Measurements from ENCODE around the gene MED25.

The MED25 gene

GRCh38 chr19:49851456-49852259, 33.6 kb downstream of the MED25 start:
- no peak for DNase-seq (ENCODE audit: low read depth)
- H3K4me3 ChIP-seq (ENCODE audit: control insufficient read depth, low read depth, low read length): peak overlapping the region; percentile 81
- no peak for TF ChIP-seq CTCF (conservative IDR thresholded peaks at IDR 0.05; ENCODE audit: control insufficient read depth, insufficient read depth, low read depth, low read length)

- DNase-seq (ENCODE audit: low read depth): peak; percentile 31
- TF ChIP-seq CTCF (conservative IDR thresholded peaks at IDR 0.05; ENCODE audit: control insufficient read depth, insufficient read depth, low read depth, low read length): no peak
- peak overlapping the region; percentile 81 for H3K4me3 ChIP-seq (ENCODE audit: control insufficient read depth, low read depth, low read length)
Measured at GRCh38 chr19:49852631-49853126, 34.6 kb downstream of the MED25 start.

GRCh38 chr19:49853852-49854377, 35.8 kb downstream of the MED25 start:
- H3K4me3 ChIP-seq (ENCODE audit: control insufficient read depth, low read depth, low read length): no peak overlapping the region
- no peak for DNase-seq (ENCODE audit: low read depth)
- no peak for TF ChIP-seq CTCF (conservative IDR thresholded peaks at IDR 0.05; ENCODE audit: control insufficient read depth, insufficient read depth, low read depth, low read length)

- TF ChIP-seq CTCF (conservative IDR thresholded peaks at IDR 0.05; ENCODE audit: control insufficient read depth, insufficient read depth, low read depth, low read length): no peak
- DNase-seq (ENCODE audit: low read depth): no peak
- no peak overlapping the region for H3K4me3 ChIP-seq (ENCODE audit: control insufficient read depth, low read depth, low read length)
Measured at GRCh38 chr19:49854378-49855263, 36.5 kb downstream of the MED25 start.

- no peak for DNase-seq (ENCODE audit: low read depth)
- no peak overlapping the region for H3K4me3 ChIP-seq (ENCODE audit: control insufficient read depth, low read depth, low read length)
- TF ChIP-seq CTCF (conservative IDR thresholded peaks at IDR 0.05; ENCODE audit: control insufficient read depth, insufficient read depth, low read depth, low read length): no peak
Measured at GRCh38 chr19:49855277-49855675, 37.2 kb downstream of the MED25 start.

- H3K4me3 ChIP-seq (ENCODE audit: control insufficient read depth, low read depth, low read length): no peak overlapping the region
- TF ChIP-seq CTCF (conservative IDR thresholded peaks at IDR 0.05; ENCODE audit: control insufficient read depth, insufficient read depth, low read depth, low read length): no peak
- no peak for DNase-seq (ENCODE audit: low read depth)
Measured at GRCh38 chr19:49855676-49856573, 37.8 kb downstream of the MED25 start.
